ENCODE data around the gene UBA3. TPM values are rescaled to one million over a fixed set of nuclear protein-coding genes. Genes with fewer than 3 reads are reported as not detected.

Gene UBA3
- total RNA-seq, 6 donors from 2014 or later, result 36.8 to 71.9 (median 50.5) TPM

DNA sequence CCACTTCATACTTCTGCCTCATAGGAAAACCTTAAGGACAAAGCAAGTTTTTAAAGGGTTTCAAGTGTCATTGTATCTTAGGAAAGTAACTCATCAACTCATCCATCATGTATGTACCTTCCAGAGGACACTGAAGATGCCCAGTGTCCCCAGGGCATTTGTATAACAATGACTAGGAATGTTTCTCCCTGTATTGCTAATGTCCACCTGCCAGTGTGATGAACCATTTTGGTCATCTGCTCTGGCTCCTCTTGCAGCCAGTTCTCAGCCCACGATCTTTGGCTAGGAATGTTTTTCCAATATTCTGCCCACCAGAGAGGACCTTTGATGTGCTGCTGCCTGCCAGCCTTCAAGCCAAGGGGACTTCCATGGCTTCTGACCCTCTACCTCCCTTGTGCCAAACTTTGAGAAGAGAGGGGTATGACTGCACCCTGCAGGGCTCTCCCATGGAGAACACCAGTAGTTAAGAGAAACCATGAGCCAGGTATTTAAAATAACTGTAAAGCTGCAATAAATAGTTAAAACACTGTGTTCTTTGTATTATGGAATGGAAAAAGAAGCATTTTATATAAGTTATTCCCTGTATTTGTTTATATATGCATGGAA is 30.9 kb upstream of the UBA3 start:
- H3K27ac ChIP-seq, result no peak overlapping the region
- DNase-seq, result no peak
- peaks cover 0 to 4% (median 1%) of the 10 kb centered on the region in 4 donors for H3K4me1 ChIP-seq
- no peaks in the 10 kb centered on the region for H3K27me3 ChIP-seq
- no peaks in the 10 kb centered on the region for H3K9me3 ChIP-seq
- no peak overlapping the region for H3K4me3 ChIP-seq
- no peak for TF ChIP-seq POLR2A (IDR thresholded peaks at IDR 0.05)
- TF ChIP-seq, protein P1, sequence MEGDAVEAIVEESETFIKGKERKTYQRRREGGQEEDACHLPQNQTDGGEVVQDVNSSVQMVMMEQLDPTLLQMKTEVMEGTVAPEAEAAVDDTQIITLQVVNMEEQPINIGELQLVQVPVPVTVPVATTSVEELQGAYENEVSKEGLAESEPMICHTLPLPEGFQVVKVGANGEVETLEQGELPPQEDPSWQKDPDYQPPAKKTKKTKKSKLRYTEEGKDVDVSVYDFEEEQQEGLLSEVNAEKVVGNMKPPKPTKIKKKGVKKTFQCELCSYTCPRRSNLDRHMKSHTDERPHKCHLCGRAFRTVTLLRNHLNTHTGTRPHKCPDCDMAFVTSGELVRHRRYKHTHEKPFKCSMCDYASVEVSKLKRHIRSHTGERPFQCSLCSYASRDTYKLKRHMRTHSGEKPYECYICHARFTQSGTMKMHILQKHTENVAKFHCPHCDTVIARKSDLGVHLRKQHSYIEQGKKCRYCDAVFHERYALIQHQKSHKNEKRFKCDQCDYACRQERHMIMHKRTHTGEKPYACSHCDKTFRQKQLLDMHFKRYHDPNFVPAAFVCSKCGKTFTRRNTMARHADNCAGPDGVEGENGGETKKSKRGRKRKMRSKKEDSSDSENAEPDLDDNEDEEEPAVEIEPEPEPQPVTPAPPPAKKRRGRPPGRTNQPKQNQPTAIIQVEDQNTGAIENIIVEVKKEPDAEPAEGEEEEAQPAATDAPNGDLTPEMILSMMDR (IDR thresholded peaks at IDR 0.05), result no peak
- no peak for TF ChIP-seq POLR2AphosphoS5 (IDR thresholded peaks at IDR 0.05)
- TF ChIP-seq EP300 (IDR thresholded peaks at IDR 0.05), result no peak
- 78 to 100% methylated on average over 1 of the region's 1 CpG for WGBS, 2 donors
- peaks cover 0 to 2% (median 0%) of the 10 kb centered on the region in 4 donors for H3K36me3 ChIP-seq
- ATAC-seq (ENCODE audit: low FRiP score in 2 of 2), result no peak

DNA sequence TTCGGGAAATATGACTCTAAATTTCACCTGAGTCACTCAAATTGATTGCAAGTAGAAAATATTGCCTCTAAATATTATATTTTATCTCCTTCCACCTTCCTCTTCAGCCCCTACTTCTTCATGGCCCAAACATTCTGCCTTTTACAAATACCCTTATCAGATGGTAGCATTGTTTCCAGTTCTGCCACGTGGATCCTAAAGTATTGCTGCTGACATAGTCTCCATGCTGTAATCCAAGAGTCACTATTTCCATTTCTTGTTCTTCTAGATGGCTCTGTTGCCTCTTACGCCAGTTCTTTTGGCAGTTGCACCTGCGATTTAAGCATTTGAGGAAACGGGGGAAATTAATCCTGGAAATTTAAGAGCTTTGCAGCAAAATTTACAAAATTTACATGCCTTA is 28.6 kb upstream of the UBA3 start:
- 67 to 70% methylated on average over 5 of the region's 5 CpGs for WGBS, 2 donors

DNA sequence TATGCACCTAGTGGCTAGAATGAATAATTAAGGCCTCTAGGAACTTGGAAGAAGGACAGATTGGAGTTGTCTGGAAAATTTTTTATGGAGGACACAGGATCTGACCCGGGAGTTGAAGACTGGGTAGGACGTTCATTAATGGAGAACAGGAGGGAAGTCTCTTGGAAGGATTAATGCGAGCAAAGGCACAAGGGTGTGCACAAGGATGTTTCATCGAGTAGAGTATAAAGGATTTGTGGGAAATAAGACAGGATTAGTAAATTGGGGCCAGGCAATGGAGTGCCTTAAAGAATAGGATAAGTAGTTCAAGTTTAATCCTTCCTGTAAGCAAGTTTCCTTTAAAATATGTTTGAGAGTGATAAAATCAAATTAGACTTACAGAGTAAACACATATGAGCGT is 27.7 kb upstream of the UBA3 start:
- DNase-seq, result no peak
- WGBS, 2 donors, result 81 to 84% methylated on average over 5 of the region's 5 CpGs
- no peaks in the 10 kb centered on the region for H3K9me3 ChIP-seq
- no peak for ATAC-seq (ENCODE audit: low FRiP score in 2 of 2)
- peaks cover 0 to 15% (median 5%) of the 10 kb centered on the region in 4 donors for H3K4me1 ChIP-seq
- TF ChIP-seq POLR2AphosphoS5 (IDR thresholded peaks at IDR 0.05) (no peak), EP300 (IDR thresholded peaks at IDR 0.05) (no peak), POLR2A (IDR thresholded peaks at IDR 0.05) (no peak)
- TF ChIP-seq, protein P1 (IDR thresholded peaks at IDR 0.05), result no peak
- H3K27ac ChIP-seq, result no peak overlapping the region
- no peak overlapping the region for H3K4me3 ChIP-seq
- H3K27me3 ChIP-seq, result no peaks in the 10 kb centered on the region
- peaks cover 4 to 30% (median 10%) of the 10 kb centered on the region in 4 donors for H3K36me3 ChIP-seq

More for the DNA sequence above, 28.6 kb upstream of the UBA3 start:
- Histone ChIP-seq H3K27me3 (no peaks in the 10 kb centered on the region), H3K4me1 (peaks cover 0 to 14% (median 5%) of the 10 kb centered on the region in 4 donors), H3K4me3 (no peak overlapping the region), H3K36me3 (peaks cover 4 to 20% (median 9%) of the 10 kb centered on the region in 4 donors), H3K9me3 (no peaks in the 10 kb centered on the region), H3K27ac (no peak overlapping the region)
- TF ChIP-seq, protein P1 (IDR thresholded peaks at IDR 0.05), result no peak
- no peak for TF ChIP-seq POLR2AphosphoS5 (IDR thresholded peaks at IDR 0.05)
- TF ChIP-seq POLR2A (IDR thresholded peaks at IDR 0.05), result no peak
- TF ChIP-seq EP300 (IDR thresholded peaks at IDR 0.05), result no peak
- DNase-seq, result no peak
- no peak for ATAC-seq (ENCODE audit: low FRiP score in 2 of 2)

DNA sequence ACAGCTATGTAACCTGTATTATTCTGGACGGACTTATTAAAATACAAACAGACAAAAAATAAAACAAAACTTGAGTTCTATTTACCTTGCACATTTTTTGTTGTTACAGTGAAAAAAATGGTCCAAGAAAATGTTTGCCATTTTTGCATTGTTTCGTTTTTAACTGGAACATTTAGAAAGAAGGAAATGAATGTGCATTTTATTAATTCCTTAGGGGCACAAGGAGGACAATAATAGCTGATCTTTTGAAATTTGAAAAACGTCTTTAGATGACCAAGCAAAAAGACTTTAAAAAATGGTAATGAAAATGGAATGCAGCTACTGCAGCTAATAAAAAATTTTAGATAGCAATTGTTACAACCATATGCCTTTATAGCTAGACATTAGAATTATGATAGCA is 25.2 kb upstream of the UBA3 start:
- Histone ChIP-seq H3K4me3 (no peak overlapping the region), H3K4me1 (peaks cover 0 to 15% (median 5%) of the 10 kb centered on the region in 4 donors), H3K27ac (peak overlapping the region in 1 of 4 donors; percentile 45), H3K36me3 (peaks cover 13 to 42% (median 20%) of the 10 kb centered on the region in 4 donors), H3K27me3 (no peaks in the 10 kb centered on the region), H3K9me3 (no peaks in the 10 kb centered on the region)
- no peak for ATAC-seq (ENCODE audit: low FRiP score in 2 of 2)
- no peak for TF ChIP-seq POLR2AphosphoS5 (IDR thresholded peaks at IDR 0.05)
- TF ChIP-seq, protein P1 (IDR thresholded peaks at IDR 0.05), result no peak
- no peak for TF ChIP-seq POLR2A (IDR thresholded peaks at IDR 0.05)
- no peak for TF ChIP-seq EP300 (IDR thresholded peaks at IDR 0.05)
- 41 to 43% methylated on average over 3 of the region's 3 CpGs for WGBS, 2 donors
- no peak for DNase-seq

DNA sequence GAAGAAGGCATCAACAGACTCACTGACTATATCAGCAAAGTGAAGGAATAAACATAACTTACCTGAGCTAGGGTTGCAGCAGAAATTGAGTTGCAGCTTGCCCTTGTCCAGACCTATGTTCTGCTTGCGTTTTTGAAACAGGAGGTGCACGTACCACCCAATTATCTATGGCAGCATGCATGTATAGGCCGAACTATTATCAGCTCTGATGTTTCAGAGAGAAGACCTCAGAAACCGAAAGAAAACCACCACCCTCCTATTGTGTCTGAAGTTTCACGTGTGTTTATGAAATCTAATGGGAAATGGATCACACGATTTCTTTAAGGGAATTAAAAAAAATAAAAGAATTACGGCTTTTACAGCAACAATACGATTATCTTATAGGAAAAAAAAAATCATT is 24.4 kb upstream of the UBA3 start:
- peak overlapping the region in 1 of 4 donors; percentile 45 for H3K27ac ChIP-seq
- ATAC-seq (ENCODE audit: low FRiP score in 2 of 2) (no peak), DNase-seq (no peak)
- peaks cover 13 to 42% (median 22%) of the 10 kb centered on the region in 4 donors for H3K36me3 ChIP-seq
- 58 to 64% methylated on average over 8 of the region's 8 CpGs for WGBS, 2 donors
- H3K4me3 ChIP-seq, result no peak overlapping the region
- H3K4me1 ChIP-seq, result peaks cover 0 to 15% (median 5%) of the 10 kb centered on the region in 4 donors
- no peak for TF ChIP-seq EP300 (IDR thresholded peaks at IDR 0.05)
- TF ChIP-seq, protein P1 (IDR thresholded peaks at IDR 0.05), result no peak
- no peak for TF ChIP-seq POLR2A (IDR thresholded peaks at IDR 0.05)
- no peak for TF ChIP-seq POLR2AphosphoS5 (IDR thresholded peaks at IDR 0.05)
- H3K9me3 ChIP-seq, result no peaks in the 10 kb centered on the region
- no peaks in the 10 kb centered on the region for H3K27me3 ChIP-seq
